SU-DHL-6 (cell line): Measurements from ENCODE around the gene PRKD1.
"Not testable (repeated sequence)": the region's sequence is repeated elsewhere in the genome, so short reads cannot be mapped to it uniquely, and the experiment has no call there.

Experiments used
- H2AFZ ChIP-seq: fragments of 200-600 bp; sonication (generic); 2 replicates; pipeline ENCODE4 v1.6.1; 2014; ENCODE audit warnings: low read depth, mild to moderate bottlenecking, moderate library complexity, mixed read lengths, antibody characterized with exemption, low read length; ENCODE audit not compliant: severe bottlenecking
- H3F3A ChIP-seq: fragments of 200-600 bp; shearing (Covaris generic); 2 replicates; pipeline ENCODE4 v1.6.0; 2016; ENCODE audit warnings: antibody characterized with exemption, mild to moderate bottlenecking; ENCODE audit not compliant: insufficient read depth
- H3K27ac ChIP-seq: fragments of 200-600 bp; sonication (generic); 2 replicates; pipeline ENCODE4 v1.5.1; 2016; ENCODE audit warnings: low read depth, mild to moderate bottlenecking, low read length, moderate library complexity, mixed read lengths
- H3K27me3 ChIP-seq: fragments of 200-600 bp; sonication (generic), shearing (Covaris generic); 2 replicates; pipeline ENCODE4 v1.6.0; 2014; ENCODE audit warnings: mild to moderate bottlenecking, low read length
- H3K36me3 ChIP-seq: fragments of 200-600 bp; sonication (generic); 2 replicates; pipeline ENCODE4 v1.6.1; 2014; ENCODE audit warnings: mild to moderate bottlenecking, low read length, mixed read lengths
- H3K4me2 ChIP-seq: fragments of 300-600, 200-600 bp; shearing (Covaris generic), sonication (generic); 2 replicates; pipeline ENCODE4 v1.6.0; 2014; ENCODE audit warnings: low read length, low read depth, mild to moderate bottlenecking; ENCODE audit not compliant: poor library complexity, severe bottlenecking
- H3K4me3 ChIP-seq: fragments of 200-600 bp; sonication (generic); 2 replicates; pipeline ENCODE4 v1.5.1; 2014; ENCODE audit warnings: antibody characterized with exemption, low read length, mild to moderate bottlenecking, mixed read lengths; ENCODE audit not compliant: insufficient read depth, poor library complexity, severe bottlenecking
- H3K79me2 ChIP-seq: fragments of 200-600 bp; sonication (generic); 2 replicates; pipeline ENCODE4 v1.6.1; 2014; ENCODE audit warnings: mild to moderate bottlenecking, low read length, moderate library complexity; ENCODE audit not compliant: insufficient read depth
- H3K9ac ChIP-seq: fragments of 200-600 bp; sonication (generic); 2 replicates; pipeline ENCODE4 v1.7.0; 2014; ENCODE audit warnings: mild to moderate bottlenecking, low read length
- H3K9me2 ChIP-seq: fragments of 200-600 bp; sonication (generic); replicated peaks from 2 replicates; pipeline ENCODE4 v1.6.1; 2014; ENCODE audit warnings: low read length; ENCODE audit not compliant: insufficient read depth
- H3K9me3 ChIP-seq: fragments of 200-600 bp; sonication (generic); 2 replicates; pipeline ENCODE4 v1.6.1; 2014; ENCODE audit warnings: low read length, mixed read lengths; ENCODE audit not compliant: insufficient read depth
- H4K20me1 ChIP-seq: fragments of 200-600 bp; sonication (generic); 2 replicates; pipeline ENCODE4 v1.6.1; 2014; ENCODE audit warnings: low read depth, mild to moderate bottlenecking, antibody characterized with exemption, low read length, moderate library complexity, mixed read lengths
- EZH2phosphoT487 ChIP-seq: fragments of 200-600 bp; sonication (generic), shearing (Covaris generic); conservative IDR thresholded peaks from 2 replicates; pipeline ENCODE4 v1.6.1; 2018; ENCODE audit warnings: mild to moderate bottlenecking, antibody characterized with exemption, low read length, moderate library complexity, mixed read lengths
- TF ChIP-seq, protein P1 (sequence below): fragments of 200-600 bp; sonication (generic); IDR thresholded peaks from one replicate; pipeline ENCODE4 v1.5.1; 2017; ENCODE audit warnings: antibody characterized with exemption, mild to moderate bottlenecking, low read length, moderate library complexity; ENCODE audit not compliant: insufficient read depth, poor library complexity, severe bottlenecking

Gene PRKD1

DNA sequence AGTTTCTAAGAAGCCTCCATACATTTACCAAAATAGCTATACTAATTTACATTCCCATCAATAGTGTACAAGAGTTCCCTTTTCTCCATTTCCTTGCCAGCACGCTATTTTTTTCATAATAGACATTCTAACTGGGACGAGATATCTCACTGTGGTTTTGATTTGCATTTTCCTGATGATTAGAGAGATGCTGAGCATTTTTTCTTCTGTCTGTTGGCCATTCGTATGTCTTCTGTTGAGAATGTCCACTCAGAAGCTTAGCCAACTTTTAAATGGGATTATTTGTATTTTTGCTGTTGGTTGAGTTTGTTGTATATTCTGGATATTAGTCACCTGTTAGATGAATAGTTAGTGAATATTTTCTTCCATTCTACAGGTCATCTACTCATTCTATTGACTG is 144.1 kb downstream of the PRKD1 start:
- no peaks in the 10 kb centered on the region for H3K9me3 ChIP-seq
- TF ChIP-seq EZH2phosphoT487: no peak
- TF ChIP-seq, protein P1, sequence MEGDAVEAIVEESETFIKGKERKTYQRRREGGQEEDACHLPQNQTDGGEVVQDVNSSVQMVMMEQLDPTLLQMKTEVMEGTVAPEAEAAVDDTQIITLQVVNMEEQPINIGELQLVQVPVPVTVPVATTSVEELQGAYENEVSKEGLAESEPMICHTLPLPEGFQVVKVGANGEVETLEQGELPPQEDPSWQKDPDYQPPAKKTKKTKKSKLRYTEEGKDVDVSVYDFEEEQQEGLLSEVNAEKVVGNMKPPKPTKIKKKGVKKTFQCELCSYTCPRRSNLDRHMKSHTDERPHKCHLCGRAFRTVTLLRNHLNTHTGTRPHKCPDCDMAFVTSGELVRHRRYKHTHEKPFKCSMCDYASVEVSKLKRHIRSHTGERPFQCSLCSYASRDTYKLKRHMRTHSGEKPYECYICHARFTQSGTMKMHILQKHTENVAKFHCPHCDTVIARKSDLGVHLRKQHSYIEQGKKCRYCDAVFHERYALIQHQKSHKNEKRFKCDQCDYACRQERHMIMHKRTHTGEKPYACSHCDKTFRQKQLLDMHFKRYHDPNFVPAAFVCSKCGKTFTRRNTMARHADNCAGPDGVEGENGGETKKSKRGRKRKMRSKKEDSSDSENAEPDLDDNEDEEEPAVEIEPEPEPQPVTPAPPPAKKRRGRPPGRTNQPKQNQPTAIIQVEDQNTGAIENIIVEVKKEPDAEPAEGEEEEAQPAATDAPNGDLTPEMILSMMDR: no peak
- no peaks in the 10 kb centered on the region for H3F3A ChIP-seq

DNA sequence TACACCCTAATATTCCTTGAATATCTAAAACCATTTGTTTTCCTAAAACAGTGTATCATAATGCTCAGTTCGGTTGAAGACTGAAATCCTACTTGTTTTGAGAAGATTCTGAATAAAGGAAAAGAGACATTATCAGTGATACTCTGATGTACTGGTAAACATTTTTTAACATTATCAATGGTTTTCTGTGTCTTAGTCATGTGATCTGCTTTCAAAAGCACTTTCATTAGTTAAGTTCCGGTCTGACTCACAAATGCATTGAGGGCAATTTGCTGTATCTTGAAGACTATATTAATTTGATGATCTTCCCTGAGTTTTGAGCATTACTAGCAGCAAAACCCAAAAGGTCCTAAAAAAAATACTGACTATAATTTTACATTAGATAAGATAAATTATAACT is 145.6 kb downstream of the PRKD1 start:
- H3K79me2 ChIP-seq: no peaks in the 10 kb centered on the region
- H3K9me3 ChIP-seq: no peaks in the 10 kb centered on the region
- H3K27ac ChIP-seq: no peak overlapping the region
- H3K4me3 ChIP-seq: no peak overlapping the region
- no peaks in the 10 kb centered on the region for H3K27me3 ChIP-seq
- no peaks in the 10 kb centered on the region for H3K9me2 ChIP-seq
- no peaks in the 10 kb centered on the region for H4K20me1 ChIP-seq
- H3K4me2 ChIP-seq: no peak overlapping the region
- H3K36me3 ChIP-seq: no peaks in the 10 kb centered on the region
- no peak overlapping the region for H2AFZ ChIP-seq
- H3K9ac ChIP-seq: no peak overlapping the region
- no peaks in the 10 kb centered on the region for H3F3A ChIP-seq
- no peak for TF ChIP-seq EZH2phosphoT487
- TF ChIP-seq, protein P1: no peak

More for the DNA sequence above, 144.1 kb downstream of the PRKD1 start:
- no peak overlapping the region for H3K9ac ChIP-seq
- H2AFZ ChIP-seq: no peak overlapping the region
- H3K27me3 ChIP-seq: no peaks in the 10 kb centered on the region
- no peaks in the 10 kb centered on the region for H3K36me3 ChIP-seq
- H3K27ac ChIP-seq: no peak overlapping the region
- no peak overlapping the region for H3K4me3 ChIP-seq
- H4K20me1 ChIP-seq: no peaks in the 10 kb centered on the region
- H3K9me2 ChIP-seq: no peaks in the 10 kb centered on the region
- no peak overlapping the region for H3K4me2 ChIP-seq
- no peaks in the 10 kb centered on the region for H3K79me2 ChIP-seq

DNA sequence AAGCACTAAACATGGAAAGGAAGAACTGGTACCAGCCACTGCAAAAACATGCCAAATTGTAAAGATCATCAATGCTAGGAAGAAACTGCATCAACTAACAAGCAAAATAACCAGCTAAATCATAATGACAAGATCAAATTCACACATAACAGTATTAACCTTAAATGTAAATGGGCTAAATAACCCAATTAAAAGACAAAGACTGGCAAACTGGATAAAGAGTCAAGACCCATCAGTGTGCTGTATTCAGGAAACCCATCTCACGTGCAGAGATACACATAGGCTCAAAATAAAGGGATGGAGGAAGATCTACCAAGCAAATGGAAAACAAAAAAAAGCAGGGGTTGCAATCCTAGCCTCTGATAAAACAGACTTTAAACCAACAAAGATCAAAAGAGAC is 150.5 kb downstream of the PRKD1 start:
- H3K9ac ChIP-seq, H3K79me2 ChIP-seq, H2AFZ ChIP-seq, H3K27ac ChIP-seq, H3K4me2 ChIP-seq, H4K20me1 ChIP-seq, H3K36me3 ChIP-seq, H3K9me2 ChIP-seq, H3K9me3 ChIP-seq, H3F3A ChIP-seq, H3K27me3 ChIP-seq, H3K4me3 ChIP-seq: not testable (repeated sequence)

DNA sequence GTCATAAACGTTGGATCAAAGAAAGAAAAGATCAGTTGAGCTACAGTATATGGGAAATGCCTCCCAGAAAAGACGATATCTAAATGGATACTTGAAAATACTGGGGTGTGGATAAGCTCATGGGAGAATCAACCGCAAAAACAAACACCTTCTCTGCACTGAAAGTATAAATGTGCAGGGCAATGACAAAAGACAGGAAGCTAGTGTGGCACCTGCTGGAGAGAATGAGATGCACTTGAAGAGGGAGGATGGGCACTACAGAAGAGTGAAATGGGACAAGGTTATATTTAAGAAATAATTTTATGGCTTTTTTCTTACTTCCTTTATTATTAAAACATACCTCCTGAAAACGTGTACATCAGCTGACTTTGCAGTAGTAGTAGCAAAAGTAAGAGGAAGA is 153.7 kb downstream of the PRKD1 start:
- Histone ChIP-seq H3K36me3 (no peaks in the 10 kb centered on the region), H4K20me1 (no peaks in the 10 kb centered on the region), H3F3A (no peaks in the 10 kb centered on the region), H3K27me3 (no peaks in the 10 kb centered on the region), H3K9me2 (no peaks in the 10 kb centered on the region), H3K4me3 (no peak overlapping the region), H3K9ac (no peak overlapping the region), H3K79me2 (no peaks in the 10 kb centered on the region), H2AFZ (no peak overlapping the region), H3K9me3 (no peaks in the 10 kb centered on the region), H3K27ac (no peak overlapping the region), H3K4me2 (no peak overlapping the region)
- TF ChIP-seq, protein P1: no peak
